Keratinocyte (primary cell): Measurements from ENCODE around the gene PCSK1N.

ENCODE experiments used
- CTCF ChIP-seq, 3 experiments: IDR thresholded peaks in 1 of 3; conservative IDR thresholded peaks in 1 of 3; optimal IDR thresholded peaks in 1 of 3; 2 replicates in 2 of 3; 3 replicates in 1 of 3; pipeline versions ENCODE3 to v1.5.1; 2011; ENCODE audit warnings: low read length in 3 of 3, mild to moderate bottlenecking in 3 of 3, moderate library complexity in 2 of 3, control low read depth in 1 of 3, inconsistent platforms in 1 of 3; ENCODE audit not compliant: insufficient read depth in 2 of 3; ENCODE audit errors: extremely low read depth in 1 of 3
- EZH2 ChIP-seq: IDR thresholded peaks from one replicate; pipeline ENCODE4 v1.6.1; 2012; ENCODE audit warnings: inconsistent platforms, mild to moderate bottlenecking, low read length, moderate library complexity

- no peak for TF ChIP-seq CTCF (optimal IDR thresholded peaks at IDR 0.05 in 1 of 3, IDR thresholded peaks at IDR 0.05 in 1 of 3, conservative IDR thresholded peaks at IDR 0.05 in 1 of 3; ENCODE audit: extremely low read depth in 1 of 3, insufficient read depth in 2 of 3, low read length in 3 of 3)
- no peak for TF ChIP-seq EZH2
Observed at GRCh38 chrX:48790477-48790876, 44.9 kb downstream of the PCSK1N start.
